NB4 (cell line): ENCODE measurements around the gene PLSCR3.

Experiments
- MYC ChIP-seq: IDR thresholded peaks from 2 replicates; pipeline ENCODE4 v1.6.1; 2011; ENCODE audit warnings: low read depth, low read length
- POLR2A ChIP-seq: IDR thresholded peaks from 2 replicates; pipeline ENCODE4 v1.6.1; 2011; ENCODE audit warnings: mild to moderate bottlenecking; ENCODE audit not compliant: insufficient read length; ENCODE audit errors: extremely low read depth
- TF ChIP-seq, protein P1 (sequence below): IDR thresholded peaks from one replicate; pipeline ENCODE4 v1.5.1; 2012; ENCODE audit warnings: low read depth, low read length
- TF ChIP-seq, protein P2 (sequence below): IDR thresholded peaks from 2 replicates; pipeline ENCODE4 v1.6.1; 2011; ENCODE audit warnings: low read depth, low read length

GRCh38 chr17:7348478-7349242 lies 45.7 kb downstream of the PLSCR3 start:
- TF ChIP-seq, protein P1, sequence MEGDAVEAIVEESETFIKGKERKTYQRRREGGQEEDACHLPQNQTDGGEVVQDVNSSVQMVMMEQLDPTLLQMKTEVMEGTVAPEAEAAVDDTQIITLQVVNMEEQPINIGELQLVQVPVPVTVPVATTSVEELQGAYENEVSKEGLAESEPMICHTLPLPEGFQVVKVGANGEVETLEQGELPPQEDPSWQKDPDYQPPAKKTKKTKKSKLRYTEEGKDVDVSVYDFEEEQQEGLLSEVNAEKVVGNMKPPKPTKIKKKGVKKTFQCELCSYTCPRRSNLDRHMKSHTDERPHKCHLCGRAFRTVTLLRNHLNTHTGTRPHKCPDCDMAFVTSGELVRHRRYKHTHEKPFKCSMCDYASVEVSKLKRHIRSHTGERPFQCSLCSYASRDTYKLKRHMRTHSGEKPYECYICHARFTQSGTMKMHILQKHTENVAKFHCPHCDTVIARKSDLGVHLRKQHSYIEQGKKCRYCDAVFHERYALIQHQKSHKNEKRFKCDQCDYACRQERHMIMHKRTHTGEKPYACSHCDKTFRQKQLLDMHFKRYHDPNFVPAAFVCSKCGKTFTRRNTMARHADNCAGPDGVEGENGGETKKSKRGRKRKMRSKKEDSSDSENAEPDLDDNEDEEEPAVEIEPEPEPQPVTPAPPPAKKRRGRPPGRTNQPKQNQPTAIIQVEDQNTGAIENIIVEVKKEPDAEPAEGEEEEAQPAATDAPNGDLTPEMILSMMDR = no peak
- TF ChIP-seq, protein P2, sequence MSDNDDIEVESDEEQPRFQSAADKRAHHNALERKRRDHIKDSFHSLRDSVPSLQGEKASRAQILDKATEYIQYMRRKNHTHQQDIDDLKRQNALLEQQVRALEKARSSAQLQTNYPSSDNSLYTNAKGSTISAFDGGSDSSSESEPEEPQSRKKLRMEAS = no peak
- TF ChIP-seq POLR2A (no peak), MYC (no peak)
